ENCODE measurements around the gene ARFIP1.

ARFIP1 gene

DNA sequence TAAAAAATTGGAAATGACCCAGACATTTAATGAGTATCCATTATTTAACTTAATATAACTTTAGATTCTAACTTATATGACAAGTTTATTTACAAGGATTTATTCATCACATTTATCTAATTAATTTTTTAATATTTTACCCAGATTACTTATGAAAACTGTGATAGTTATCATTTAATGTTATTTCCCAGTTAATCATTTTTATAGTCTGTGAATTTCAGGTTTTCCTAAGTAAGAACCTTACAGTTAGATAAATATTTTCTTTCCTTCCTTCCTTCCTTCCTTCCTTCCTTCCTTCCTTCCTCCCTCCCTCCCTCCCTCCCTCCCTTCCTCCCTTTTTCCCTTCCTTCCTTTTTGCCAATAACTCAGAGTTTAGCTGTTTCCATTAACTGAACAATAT is 141.5 kb downstream of the ARFIP1 start:
- Mint-ChIP-seq H3K4me1 (ENCODE audit: low read depth) (no peaks in the 10 kb centered on the region), H3K27ac (no peak overlapping the region), H3K9me3 (ENCODE audit: low read depth) (peaks cover 4% of the 10 kb centered on the region), H3K27me3 (peaks cover 4% of the 10 kb centered on the region), H3K36me3 (peaks cover 18% of the 10 kb centered on the region), H3K4me3 (no peak overlapping the region)

- Mint-ChIP-seq H3K9me3 (ENCODE audit: low read depth) (no peaks in the 10 kb centered on the region), H3K27ac (no peak overlapping the region), H3K36me3 (peaks cover 7% of the 10 kb centered on the region), H3K27me3 (peaks cover 7% of the 10 kb centered on the region), H3K4me3 (no peak overlapping the region), H3K4me1 (ENCODE audit: low read depth) (no peaks in the 10 kb centered on the region)
Measured at GRCh38 chr4:152925851-152926250, 146.1 kb downstream of the ARFIP1 start.

DNA sequence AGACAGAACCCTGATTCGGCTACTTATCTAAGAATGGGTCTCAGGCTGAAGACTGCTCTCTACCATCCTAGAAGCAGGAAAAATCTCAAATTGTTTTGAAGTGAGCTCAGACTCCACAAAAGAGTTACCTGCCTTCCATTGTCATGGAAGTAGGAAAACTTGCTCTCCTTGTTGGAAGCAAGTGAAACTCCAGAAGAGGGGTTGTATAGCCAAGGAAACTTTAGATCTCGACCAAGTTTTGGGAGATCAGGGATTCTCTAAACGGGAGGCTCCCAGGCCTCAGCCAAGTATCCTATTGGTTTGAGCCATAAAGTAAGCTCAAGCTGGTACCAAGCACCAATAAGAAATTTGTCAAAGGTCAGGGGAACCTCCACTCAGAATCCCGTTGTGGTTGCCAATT is 147.2 kb downstream of the ARFIP1 start:
- no peak overlapping the region for H3K27ac Mint-ChIP-seq
- H3K36me3 Mint-ChIP-seq: peaks cover 3% of the 10 kb centered on the region
- no peaks in the 10 kb centered on the region for H3K9me3 Mint-ChIP-seq (ENCODE audit: low read depth)
- no peak overlapping the region for H3K4me3 Mint-ChIP-seq
- peaks cover 7% of the 10 kb centered on the region for H3K27me3 Mint-ChIP-seq
- H3K4me1 Mint-ChIP-seq (ENCODE audit: low read depth): no peaks in the 10 kb centered on the region

- no peak overlapping the region for H3K27ac Mint-ChIP-seq
- H3K4me3 Mint-ChIP-seq: no peak overlapping the region
Measured at GRCh38 chr4:152927737-152928136, 148.0 kb downstream of the ARFIP1 start.

DNA sequence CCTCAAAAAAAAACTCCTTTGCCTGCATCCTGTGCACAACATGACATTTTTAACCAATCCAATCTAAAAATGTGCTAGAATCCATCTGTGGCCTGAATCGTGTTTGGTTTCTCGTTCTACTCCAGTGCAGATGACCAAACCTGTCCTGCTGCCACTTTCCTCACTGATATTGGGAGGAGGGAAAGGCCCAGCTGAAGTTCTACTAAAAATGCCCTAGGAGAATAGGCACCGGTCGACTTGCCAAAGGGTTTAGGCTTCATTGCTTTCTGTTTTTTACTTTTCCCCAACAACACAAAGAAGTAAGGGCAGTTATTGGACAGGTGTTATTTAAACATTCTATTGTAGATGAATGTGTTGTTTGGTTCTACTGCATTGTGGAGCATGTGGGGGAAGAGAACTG is 148.5 kb downstream of the ARFIP1 start:
- H3K4me3 Mint-ChIP-seq: no peak overlapping the region
- H3K27ac Mint-ChIP-seq: no peak overlapping the region
- H3K36me3 Mint-ChIP-seq: peaks cover 3% of the 10 kb centered on the region
- no peaks in the 10 kb centered on the region for H3K4me1 Mint-ChIP-seq (ENCODE audit: low read depth)
- peaks cover 13% of the 10 kb centered on the region for H3K27me3 Mint-ChIP-seq
- H3K9me3 Mint-ChIP-seq (ENCODE audit: low read depth): no peaks in the 10 kb centered on the region

More at GRCh38 chr4:152927737-152928136, 148.0 kb downstream of the ARFIP1 start:
- Mint-ChIP-seq H3K4me1 (ENCODE audit: low read depth) (no peaks in the 10 kb centered on the region), H3K27me3 (peaks cover 9% of the 10 kb centered on the region), H3K36me3 (peaks cover 3% of the 10 kb centered on the region), H3K9me3 (ENCODE audit: low read depth) (no peaks in the 10 kb centered on the region)

DNA sequence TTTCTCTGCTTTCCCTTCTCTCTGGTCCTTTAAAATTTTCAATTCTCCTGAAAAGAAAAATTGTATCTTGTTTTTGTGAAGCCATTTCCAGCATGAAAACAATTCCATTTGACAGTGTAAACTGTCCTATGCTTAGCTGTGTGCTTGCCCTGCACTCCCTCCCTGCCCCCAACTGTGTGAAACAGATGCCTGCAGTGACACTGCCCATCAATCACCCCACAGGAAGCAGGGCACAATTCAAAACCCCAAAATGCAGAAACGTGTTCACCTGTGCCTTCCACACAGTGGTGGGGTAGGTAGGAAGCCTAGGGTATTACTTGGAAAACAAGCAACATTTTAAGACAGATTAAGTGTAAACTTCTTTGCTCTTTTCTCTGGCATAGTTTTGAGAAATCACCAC is 150.1 kb downstream of the ARFIP1 start:
- H3K36me3 Mint-ChIP-seq: peaks cover 3% of the 10 kb centered on the region
- no peak overlapping the region for H3K27ac Mint-ChIP-seq
- peaks cover 23% of the 10 kb centered on the region for H3K27me3 Mint-ChIP-seq
- peaks cover under 1% of the 10 kb centered on the region for H3K4me1 Mint-ChIP-seq (ENCODE audit: low read depth)
- H3K4me3 Mint-ChIP-seq: no peak overlapping the region
- no peaks in the 10 kb centered on the region for H3K9me3 Mint-ChIP-seq (ENCODE audit: low read depth)

DNA sequence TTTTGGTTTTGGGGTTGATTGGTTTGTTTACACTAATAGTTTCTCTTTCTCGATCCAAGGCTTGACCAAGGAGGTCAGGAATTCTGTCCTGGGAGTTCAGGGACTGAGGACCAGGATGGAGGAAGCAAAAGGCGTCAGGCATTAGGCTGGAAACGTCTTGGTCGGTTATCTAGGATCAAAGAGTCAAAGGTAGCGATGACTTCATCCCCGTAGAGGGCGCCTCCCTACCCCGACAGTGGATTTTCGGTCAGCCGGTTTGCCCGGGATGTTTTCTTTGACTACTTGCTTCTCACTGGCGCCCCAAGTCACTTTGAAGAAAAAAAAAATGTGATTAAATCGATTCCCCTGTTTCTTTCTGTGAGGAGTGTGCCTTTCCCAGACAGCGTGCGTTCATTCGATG is 155.4 kb downstream of the ARFIP1 start:
- H3K27ac Mint-ChIP-seq: no peak overlapping the region
- H3K4me1 Mint-ChIP-seq (ENCODE audit: low read depth): peaks cover 16% of the 10 kb centered on the region
- H3K9me3 Mint-ChIP-seq (ENCODE audit: low read depth): no peaks in the 10 kb centered on the region
- peaks cover 2% of the 10 kb centered on the region for H3K36me3 Mint-ChIP-seq
- peak overlapping the region; percentile 74 for H3K4me3 Mint-ChIP-seq
- peaks cover 40% of the 10 kb centered on the region for H3K27me3 Mint-ChIP-seq

GRCh38 chr4:152935631-152936445 is 156.1 kb downstream of the ARFIP1 start, which contains the start of gene FHDC1:
TSS of gene FHDC1 (plus strand) at chr4:152936323. CDS start at chr4:152943058, 6,735 bp downstream.
- Mint-ChIP-seq H3K36me3 (peaks cover 2% of the 10 kb centered on the region), H3K4me3 (peak within 1 kb of the TSS; percentile 74), H3K27me3 (peaks cover 42% of the 10 kb centered on the region), H3K9me3 (ENCODE audit: low read depth) (no peaks in the 10 kb centered on the region), H3K27ac (no peak within 1 kb of the TSS), H3K4me1 (ENCODE audit: low read depth) (peaks cover 16% of the 10 kb centered on the region)

- Mint-ChIP-seq H3K27ac (no peak overlapping the region), H3K4me3 (peak overlapping the region; percentile 62), H3K36me3 (peaks cover 2% of the 10 kb centered on the region), H3K4me1 (ENCODE audit: low read depth) (peaks cover 16% of the 10 kb centered on the region), H3K27me3 (peaks cover 45% of the 10 kb centered on the region), H3K9me3 (ENCODE audit: low read depth) (no peaks in the 10 kb centered on the region)
Measured at GRCh38 chr4:152936446-152937335, 156.9 kb downstream of the ARFIP1 start.

DNA sequence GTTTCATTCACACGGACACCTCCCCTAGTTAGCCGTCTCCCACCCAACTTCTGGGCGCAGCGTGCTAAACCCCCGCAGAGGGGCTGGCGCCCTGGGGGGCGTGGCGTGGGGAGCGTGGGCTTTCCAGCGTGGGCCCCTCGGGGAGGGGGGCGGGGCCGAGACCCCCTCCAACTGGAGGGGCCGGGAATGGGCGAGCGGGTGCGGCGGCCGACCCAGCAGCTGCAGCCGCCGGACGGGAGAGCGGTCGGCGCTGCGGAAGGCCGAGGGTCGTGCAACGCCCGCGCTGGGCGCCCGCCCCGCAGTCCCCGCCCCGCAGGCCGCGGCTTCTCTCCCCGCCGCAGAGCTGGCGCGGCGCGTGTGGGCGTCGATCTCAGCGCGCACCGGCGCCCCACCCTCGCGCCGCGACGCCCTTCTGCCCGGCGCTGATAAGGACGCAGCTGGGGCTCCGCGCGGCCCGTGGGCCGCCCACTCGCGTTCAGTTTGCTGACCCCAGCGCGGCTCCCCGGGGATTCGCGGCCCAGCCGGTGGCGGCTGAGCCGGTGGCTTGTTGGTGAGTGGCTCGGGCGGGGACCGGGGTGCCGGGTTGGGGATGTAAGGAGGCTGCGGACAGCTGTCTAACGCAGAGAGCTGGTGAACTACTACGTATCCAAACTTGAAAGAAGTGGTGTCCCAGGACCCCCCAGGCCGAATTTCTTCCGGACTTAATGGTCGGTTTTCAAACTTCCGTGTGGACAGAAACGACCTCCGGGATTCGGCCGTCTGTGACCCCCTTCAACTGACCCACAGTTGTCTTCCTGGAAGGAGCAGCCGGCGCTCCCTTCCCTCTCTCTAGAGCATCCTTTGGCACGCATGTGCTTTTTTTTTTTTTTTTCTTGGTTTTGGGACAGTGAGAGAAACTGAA is 157.8 kb downstream of the ARFIP1 start:
- H3K36me3 Mint-ChIP-seq: peaks cover 2% of the 10 kb centered on the region
- H3K4me3 Mint-ChIP-seq: peak overlapping the region; percentile 87
- H3K4me1 Mint-ChIP-seq (ENCODE audit: low read depth): peaks cover 16% of the 10 kb centered on the region
- no peak overlapping the region for H3K27ac Mint-ChIP-seq
- H3K27me3 Mint-ChIP-seq: peaks cover 44% of the 10 kb centered on the region
- no peaks in the 10 kb centered on the region for H3K9me3 Mint-ChIP-seq (ENCODE audit: low read depth)

- no peak overlapping the region for H3K27ac Mint-ChIP-seq
- H3K27me3 Mint-ChIP-seq: peaks cover 38% of the 10 kb centered on the region
- peaks cover 16% of the 10 kb centered on the region for H3K4me1 Mint-ChIP-seq (ENCODE audit: low read depth)
- no peaks in the 10 kb centered on the region for H3K9me3 Mint-ChIP-seq (ENCODE audit: low read depth)
- H3K36me3 Mint-ChIP-seq: peaks cover 2% of the 10 kb centered on the region
- H3K4me3 Mint-ChIP-seq: peak overlapping the region; percentile 87
Measured at GRCh38 chr4:152938237-152938947, 158.6 kb downstream of the ARFIP1 start.

DNA sequence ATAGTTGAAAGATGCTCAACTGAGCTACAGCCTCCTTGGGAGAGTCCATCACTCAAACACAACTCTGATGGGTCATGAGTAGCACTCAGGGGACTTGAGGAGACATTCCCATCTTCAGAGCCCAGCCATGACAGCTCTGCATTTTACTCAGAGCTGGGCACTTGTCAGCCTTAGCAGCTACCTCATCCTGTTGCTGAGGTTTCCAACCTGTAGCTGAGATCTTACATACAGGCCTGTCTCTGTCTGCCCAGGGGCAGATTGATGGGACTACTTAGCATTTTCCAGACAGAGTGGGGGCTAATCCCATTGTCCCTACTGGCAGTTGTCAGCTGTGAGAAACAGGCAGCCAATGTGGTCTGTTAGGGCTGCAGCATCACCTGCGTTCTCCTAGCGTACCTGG is 159.9 kb downstream of the ARFIP1 start:
- peaks cover 2% of the 10 kb centered on the region for H3K36me3 Mint-ChIP-seq
- H3K4me1 Mint-ChIP-seq (ENCODE audit: low read depth): peaks cover 16% of the 10 kb centered on the region
- no peaks in the 10 kb centered on the region for H3K9me3 Mint-ChIP-seq (ENCODE audit: low read depth)
- no peak overlapping the region for H3K27ac Mint-ChIP-seq
- peaks cover 29% of the 10 kb centered on the region for H3K27me3 Mint-ChIP-seq
- no peak overlapping the region for H3K4me3 Mint-ChIP-seq

DNA sequence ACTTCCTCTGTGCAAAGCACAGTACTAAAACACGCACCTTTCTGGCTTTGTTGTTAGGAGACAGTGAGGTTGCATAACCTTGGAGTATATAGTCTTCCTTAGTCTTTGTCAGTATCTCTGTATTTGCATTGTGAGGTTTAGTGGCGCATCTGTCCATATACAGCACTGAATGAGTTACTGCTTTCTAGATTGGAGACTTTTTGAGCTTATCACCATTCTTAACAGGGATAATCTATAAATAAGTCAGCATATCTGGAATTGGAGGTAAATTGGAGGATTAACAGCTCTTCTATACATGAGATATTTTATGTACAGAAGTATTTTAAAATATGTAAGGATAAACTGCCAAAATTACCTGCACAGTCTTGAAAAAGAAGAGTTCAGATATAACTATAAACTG is 160.7 kb downstream of the ARFIP1 start:
- H3K9me3 Mint-ChIP-seq (ENCODE audit: low read depth): no peaks in the 10 kb centered on the region
- H3K4me3 Mint-ChIP-seq: no peak overlapping the region
- peaks cover 10% of the 10 kb centered on the region for H3K4me1 Mint-ChIP-seq (ENCODE audit: low read depth)
- peaks cover 2% of the 10 kb centered on the region for H3K36me3 Mint-ChIP-seq
- no peak overlapping the region for H3K27ac Mint-ChIP-seq
- H3K27me3 Mint-ChIP-seq: peaks cover 21% of the 10 kb centered on the region

DNA sequence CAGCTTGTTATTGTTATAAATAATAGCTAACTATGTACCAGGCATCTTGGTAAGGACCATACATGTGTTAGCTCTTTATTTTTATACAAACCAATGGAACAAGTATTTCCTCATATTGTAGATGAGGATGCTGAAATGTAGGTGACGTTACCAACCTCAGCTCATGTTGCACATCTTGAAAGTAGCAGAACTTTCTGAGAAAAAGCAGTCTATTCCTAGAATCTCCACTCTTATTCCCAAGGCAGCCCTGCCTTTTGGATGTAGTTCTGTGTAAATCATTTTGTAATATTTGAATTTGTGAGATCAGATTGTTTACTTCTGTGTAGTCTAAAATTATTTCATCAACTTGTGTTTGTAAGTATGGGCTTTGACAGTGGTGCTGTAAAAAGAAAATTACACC is 161.7 kb downstream of the ARFIP1 start:
- Mint-ChIP-seq H3K4me1 (ENCODE audit: low read depth) (peaks cover 7% of the 10 kb centered on the region), H3K36me3 (peaks cover 2% of the 10 kb centered on the region), H3K27me3 (peaks cover 21% of the 10 kb centered on the region), H3K4me3 (no peak overlapping the region), H3K27ac (no peak overlapping the region), H3K9me3 (ENCODE audit: low read depth) (no peaks in the 10 kb centered on the region)

Measured in activated naive CD8-positive, alpha-beta T cell (primary cell).